Astrocyte of the cerebellum (primary cell): ENCODE results near the gene SPON1.
"Not testable (repeated sequence)": the region's sequence is repeated elsewhere in the genome, so short reads cannot be mapped to it uniquely, and the experiment has no call there.

ENCODE experiments used
- DNase-seq: peaks from one replicate; pipeline ENCODE4 v3.0.0-alpha.2; 2011; ENCODE audit warnings: low read depth
- H3K4me3 ChIP-seq: 2 replicates; pipeline ENCODE4 v1.5.1; 2011; ENCODE audit warnings: mild to moderate bottlenecking, low read depth, low read length, moderate library complexity
- in situ Hi-C: cut with HindIII; loops from 2 replicates; pipeline ENCODE4 v1.10.0; 2017; ENCODE audit warnings: low sequenced_read_pairs
- TF ChIP-seq, protein P1 (sequence below): IDR thresholded peaks from 2 replicates; pipeline ENCODE4 v1.5.1; 2012; ENCODE audit warnings: low read length, low read depth, moderate library complexity, mild to moderate bottlenecking; ENCODE audit errors: missing control alignments

The SPON1 gene

DNA sequence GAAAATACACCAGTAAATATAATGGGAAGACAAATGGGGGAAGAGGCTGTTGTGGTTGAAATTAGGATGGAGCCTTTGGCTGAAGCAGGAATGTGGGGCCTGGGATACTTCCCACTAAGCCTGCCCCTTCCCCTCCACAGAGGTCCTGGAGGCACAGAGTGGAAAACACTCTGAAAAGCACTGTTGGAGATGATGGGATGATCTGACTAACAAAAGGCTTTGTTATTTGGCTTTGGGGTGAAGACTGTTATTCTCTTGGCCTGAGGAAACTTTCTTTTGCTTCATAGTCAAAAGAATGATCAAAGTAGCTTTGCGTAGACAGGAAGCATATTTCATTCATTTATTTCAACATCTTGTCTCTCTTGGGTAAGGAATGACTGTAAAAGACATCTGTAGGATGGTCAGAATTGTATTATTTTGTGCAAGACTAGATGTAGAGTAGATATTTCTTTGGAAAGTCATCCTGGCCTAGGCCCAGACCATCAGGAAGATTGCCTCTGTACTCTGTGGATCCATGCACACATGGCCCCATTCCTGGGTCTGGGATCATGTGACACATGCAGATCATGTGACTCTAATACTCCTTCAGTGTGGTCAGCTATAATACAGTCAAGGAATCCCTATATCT is 111.4 kb downstream of the SPON1 start:
- in situ Hi-C loops: no loop called here
- no peak for DNase-seq
- H3K4me3 ChIP-seq: no peak overlapping the region
- TF ChIP-seq, protein P1, sequence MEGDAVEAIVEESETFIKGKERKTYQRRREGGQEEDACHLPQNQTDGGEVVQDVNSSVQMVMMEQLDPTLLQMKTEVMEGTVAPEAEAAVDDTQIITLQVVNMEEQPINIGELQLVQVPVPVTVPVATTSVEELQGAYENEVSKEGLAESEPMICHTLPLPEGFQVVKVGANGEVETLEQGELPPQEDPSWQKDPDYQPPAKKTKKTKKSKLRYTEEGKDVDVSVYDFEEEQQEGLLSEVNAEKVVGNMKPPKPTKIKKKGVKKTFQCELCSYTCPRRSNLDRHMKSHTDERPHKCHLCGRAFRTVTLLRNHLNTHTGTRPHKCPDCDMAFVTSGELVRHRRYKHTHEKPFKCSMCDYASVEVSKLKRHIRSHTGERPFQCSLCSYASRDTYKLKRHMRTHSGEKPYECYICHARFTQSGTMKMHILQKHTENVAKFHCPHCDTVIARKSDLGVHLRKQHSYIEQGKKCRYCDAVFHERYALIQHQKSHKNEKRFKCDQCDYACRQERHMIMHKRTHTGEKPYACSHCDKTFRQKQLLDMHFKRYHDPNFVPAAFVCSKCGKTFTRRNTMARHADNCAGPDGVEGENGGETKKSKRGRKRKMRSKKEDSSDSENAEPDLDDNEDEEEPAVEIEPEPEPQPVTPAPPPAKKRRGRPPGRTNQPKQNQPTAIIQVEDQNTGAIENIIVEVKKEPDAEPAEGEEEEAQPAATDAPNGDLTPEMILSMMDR: no peak

DNA sequence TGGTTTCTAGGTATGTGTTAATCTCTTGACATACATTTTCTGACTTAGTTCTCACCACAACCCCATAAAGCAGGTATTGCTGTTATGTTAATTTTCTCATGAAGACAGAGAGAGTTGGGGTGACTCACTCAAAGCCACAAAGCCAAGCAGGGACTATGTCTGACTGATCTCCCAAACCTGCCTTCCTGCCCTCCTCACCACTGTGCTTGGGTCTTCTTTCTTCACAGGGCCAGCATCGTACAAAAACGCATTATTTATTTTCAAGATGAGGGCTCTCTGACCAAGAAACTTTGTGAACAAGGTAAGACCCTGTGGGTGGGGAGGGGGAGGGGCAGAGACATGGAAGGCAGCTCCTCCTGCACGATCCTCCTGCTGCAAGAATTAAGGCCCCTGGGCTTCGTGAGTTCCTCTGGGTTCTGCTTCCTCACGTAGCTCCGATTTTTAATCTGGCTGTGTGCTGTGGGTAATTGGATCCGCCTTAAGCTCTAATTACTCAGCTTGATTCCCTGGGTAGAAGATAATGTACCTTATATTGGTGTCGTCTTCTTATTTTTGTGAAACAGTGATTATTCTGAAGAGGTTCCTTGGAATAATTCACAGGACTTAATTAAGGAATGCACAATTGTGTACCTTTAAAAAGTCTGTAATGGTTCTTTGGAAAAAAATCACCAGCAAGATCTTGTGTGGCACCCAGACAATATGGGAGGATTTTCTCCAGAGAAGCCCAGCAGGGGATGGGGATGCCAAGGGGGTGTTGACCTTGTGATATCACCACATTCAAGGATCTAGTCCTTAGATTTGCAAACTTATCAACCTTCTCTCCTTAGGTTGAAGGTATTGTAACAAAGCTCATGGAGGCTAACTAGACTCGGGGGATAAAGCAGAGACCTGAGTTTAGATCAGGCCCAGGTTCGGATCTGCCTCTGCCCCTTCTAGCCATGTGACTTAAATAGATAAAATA is 112.9 kb downstream of the SPON1 start:
- no peak overlapping the region for H3K4me3 ChIP-seq
- peak; percentile 4 for DNase-seq
- TF ChIP-seq, protein P1: no peak
- in situ Hi-C loops: no loop called here

DNA sequence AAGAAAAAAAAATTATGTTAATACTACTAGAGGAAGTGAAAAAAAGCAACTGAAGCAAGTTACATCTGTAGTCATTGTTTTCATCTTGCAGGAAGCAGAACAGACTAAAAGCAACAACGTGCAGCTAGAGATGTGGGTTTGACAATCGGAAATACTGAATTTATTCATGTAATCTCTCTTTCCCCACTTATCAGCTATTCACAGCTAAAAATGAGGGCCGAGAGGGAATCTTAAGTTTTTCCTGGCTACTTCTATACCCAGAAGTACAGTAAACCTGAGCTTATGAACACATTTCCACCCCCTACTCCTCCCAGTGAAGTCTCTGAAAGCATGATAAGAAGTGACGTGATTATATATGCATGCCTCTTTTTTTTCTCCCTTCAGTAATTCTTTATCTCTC is 116.5 kb downstream of the SPON1 start:
- DNase-seq: no peak
- in situ Hi-C loops: no loop called here
- H3K4me3 ChIP-seq: no peak overlapping the region
- TF ChIP-seq, protein P1: no peak

DNA sequence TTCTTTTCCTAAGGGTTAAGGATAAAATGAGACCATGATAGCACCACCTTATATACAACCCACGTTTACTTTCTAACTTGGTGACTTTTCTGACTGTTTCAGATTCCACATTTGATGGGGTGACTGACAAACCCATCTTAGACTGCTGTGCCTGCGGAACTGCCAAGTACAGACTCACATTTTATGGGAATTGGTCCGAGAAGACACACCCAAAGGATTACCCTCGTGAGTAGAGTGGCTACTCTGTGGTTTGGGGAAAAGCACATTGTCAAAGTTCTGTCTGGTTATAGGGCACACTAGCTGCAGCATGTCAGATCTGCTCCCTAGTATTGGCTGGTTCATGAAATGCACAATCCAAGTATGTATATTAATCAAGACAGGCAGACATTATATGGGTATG is 117.3 kb downstream of the SPON1 start:
- in situ Hi-C loops: no loop called here
- DNase-seq: no peak
- TF ChIP-seq, protein P1: no peak
- no peak overlapping the region for H3K4me3 ChIP-seq

DNA sequence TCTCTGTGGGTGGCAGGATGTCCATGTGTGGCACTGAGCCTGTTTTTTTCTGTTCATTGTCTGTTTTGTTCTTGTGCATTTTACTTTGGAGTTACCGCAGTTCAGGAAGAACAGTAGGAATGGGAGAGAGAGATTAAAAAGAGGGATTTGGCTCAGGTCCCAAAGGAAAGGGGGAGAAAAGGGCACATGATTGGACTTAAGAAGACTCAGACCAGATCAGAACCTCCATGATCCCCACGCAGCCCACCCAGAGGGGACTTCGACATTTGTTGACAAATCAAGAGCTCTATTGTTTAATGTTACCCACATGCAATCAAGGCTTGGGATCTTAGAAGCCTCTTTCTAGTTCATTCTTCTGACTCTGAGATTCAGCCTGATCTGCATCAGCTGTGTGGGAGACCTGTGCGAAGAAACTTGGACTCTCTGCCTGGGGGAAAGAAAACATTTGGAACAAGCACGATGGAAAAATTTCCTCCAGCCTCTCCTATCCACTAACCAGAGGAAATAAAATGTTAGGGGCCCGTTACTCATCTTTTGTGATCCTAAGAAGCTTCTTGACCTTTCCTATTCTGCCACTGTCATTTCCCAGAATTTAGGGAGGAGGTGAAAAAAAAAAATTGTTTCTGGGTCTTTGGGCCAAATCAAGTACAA is 119.2 kb downstream of the SPON1 start:
- TF ChIP-seq, protein P1: no peak
- no peak for DNase-seq
- H3K4me3 ChIP-seq: no peak overlapping the region
- in situ Hi-C loops: no loop called here

DNA sequence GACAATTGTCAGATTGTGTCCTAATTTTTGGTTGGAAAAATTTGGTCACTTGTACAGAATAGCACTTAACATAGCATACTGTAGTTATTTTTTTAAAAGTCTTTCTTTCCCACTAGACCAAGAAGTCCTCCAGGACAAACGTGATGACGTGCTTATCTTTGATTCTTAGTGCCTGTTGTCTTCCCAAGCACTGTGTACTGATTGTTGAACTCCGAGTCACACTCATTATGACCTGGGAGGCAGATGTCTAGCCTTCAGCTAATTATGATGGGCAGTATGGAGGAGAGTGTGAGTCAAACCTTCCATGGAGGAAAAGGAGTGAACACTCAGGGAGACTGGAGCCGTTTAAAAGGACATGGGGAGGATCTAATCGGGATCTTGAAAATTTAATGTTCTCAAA is 119.8 kb downstream of the SPON1 start:
- in situ Hi-C loops: no loop called here
- H3K4me3 ChIP-seq: no peak overlapping the region
- DNase-seq: no peak
- TF ChIP-seq, protein P1: no peak

DNA sequence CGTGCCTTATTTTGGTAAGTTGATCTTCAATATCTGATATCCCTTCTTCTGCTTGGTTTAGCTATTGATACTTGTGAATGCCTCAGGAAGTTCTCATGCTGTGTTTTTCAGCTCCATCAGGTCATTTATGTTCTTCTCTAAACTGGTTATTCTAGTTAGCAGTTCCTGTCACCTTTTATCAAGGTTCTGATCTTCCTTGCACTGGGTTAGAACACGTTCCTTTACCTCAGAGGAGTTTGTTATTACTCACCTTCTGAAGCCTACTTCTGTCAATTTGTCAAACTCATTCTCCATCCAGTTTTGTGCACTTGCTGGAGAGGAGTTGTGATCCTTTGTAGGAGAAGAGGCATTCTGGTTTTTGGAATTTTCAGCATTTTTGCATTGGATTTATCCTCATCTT is 126.3 kb downstream of the SPON1 start:
- in situ Hi-C loops, DNase-seq, H3K4me3 ChIP-seq: not testable (repeated sequence)
